ENCODE measurements around the gene CTRB1. TPM values are rescaled to one million over a fixed set of nuclear protein-coding genes. Genes with fewer than 3 reads are reported as not detected.

Gene CTRB1
- polyA plus RNA-seq, 2 donors = 0.34 to 2.0 TPM

Other genes starting within 250 kb of the CTRB1 start
- 10 to 100 TPM; 16.1 to 27.6 TPM for gene WDR59, start 233.9 kb upstream of the CTRB1 start, polyA plus RNA-seq
- 10 to 100 TPM; 36.2 to 39.5 TPM for gene ZNRF1, start 220.0 kb upstream of the CTRB1 start, polyA plus RNA-seq
- gene LDHD, start 102.2 kb upstream of the CTRB1 start, polyA plus RNA-seq = 10 to 100 TPM; 11.8 to 12.6 TPM
- 1 to 10 TPM; 2.5 TPM for gene ZFP1, start 70.5 kb upstream of the CTRB1 start, polyA plus RNA-seq
- gene CTRB2, start 11.8 kb upstream of the CTRB1 start, polyA plus RNA-seq = 1 to 10 TPM in 1 of 2 donors, under 1 TPM in 1; 0.35 to 1.7 TPM
- gene BCAR1, start 32.6 kb downstream of the CTRB1 start, polyA plus RNA-seq = 10 to 100 TPM; 20.2 to 25.7 TPM
- gene CFDP1, start 214.5 kb downstream of the CTRB1 start, polyA plus RNA-seq = 10 to 100 TPM; 34.9 to 37.1 TPM
- gene TMEM170A, start 245.7 kb downstream of the CTRB1 start, polyA plus RNA-seq = 1 to 10 TPM; 5.0 to 5.2 TPM